ENCODE measurements around the gene IER3IP1.
A peak's percentile ranks its signal among the peaks of the same experiment; 100 is the strongest.
"Not testable (repeated sequence)": the region's sequence is repeated elsewhere in the genome, so short reads cannot be mapped to it uniquely, and the experiment has no call there.

The IER3IP1 gene

DNA sequence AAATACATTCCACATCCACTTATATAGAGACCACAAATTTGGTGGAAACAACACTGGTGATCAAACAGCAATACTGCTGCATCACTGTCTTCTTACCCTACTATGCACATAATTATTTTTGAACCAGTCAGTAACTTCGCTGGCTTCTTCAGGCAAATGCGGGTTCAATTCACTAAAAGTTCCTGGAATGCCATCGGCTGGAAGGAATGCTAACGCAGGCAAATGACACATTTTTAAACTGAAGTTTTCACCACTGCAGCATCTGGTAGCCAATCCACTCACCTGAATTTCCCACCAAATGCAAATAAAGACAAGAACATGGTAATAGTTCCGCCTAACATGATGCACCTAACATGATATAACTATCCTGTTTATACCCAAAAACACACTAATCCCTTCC lies 15.9 kb downstream of the IER3IP1 start:
- no peak for DNase-seq (ENCODE audit: low read depth in 2 of 2)

DNA sequence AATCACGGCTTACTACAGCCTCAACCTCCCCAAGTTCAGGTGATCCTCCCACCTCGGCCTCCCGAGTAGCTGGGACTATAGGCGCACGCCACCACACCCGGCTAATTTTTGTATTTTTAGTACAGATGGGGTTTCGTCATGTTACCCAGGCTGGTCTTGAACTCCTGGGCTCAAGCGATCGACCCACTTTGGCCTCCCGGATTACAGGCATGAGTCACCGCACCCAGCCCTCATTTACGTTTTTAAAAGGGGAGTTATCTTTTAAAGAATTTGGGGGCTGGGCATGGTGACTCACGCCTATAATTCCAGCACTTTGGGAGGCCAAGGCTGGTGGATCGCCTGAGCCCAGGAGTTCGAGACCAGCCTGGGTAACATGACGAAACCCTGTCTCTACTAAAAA lies 17.8 kb downstream of the IER3IP1 start:
- not testable (repeated sequence) for DNase-seq (ENCODE audit: low read depth in 2 of 2)

DNA sequence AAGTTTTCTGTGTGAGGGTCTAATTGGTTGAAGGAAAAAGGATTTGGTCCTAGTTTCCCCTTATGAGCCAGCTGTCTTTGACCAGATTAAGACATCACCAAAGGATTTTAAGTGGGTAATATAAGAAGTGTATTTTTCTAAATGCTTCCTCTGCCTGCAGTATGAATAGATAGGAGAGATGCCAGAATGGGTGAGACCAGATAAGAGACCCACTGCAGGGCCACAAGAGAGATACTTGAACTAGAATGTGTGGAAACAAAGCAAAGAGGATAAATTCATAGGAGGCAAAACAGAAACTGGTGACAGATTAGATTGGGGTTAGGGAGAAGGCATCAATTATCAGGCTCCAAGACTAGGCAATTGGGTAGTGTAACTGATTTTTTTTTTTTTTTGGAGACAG lies 24.7 kb downstream of the IER3IP1 start:
- no peak for DNase-seq (ENCODE audit: low read depth in 2 of 2)

- no peak for DNase-seq (ENCODE audit: low read depth in 2 of 2)
These were observed 25.3 kb downstream of the IER3IP1 start for GRCh38 chr18:47150824-47151366.

GRCh38 chr18:47150029-47150823 lies 25.9 kb downstream of the IER3IP1 start, which contains the start of gene HDHD2:
Gene HDHD2, minus strand, starts transcription at chr18:47150500. Its CDS starts 14,061 bp downstream, at chr18:47136439.
- peak; percentile 62 to 63 for DNase-seq (ENCODE audit: low read depth in 2 of 2)

GRCh38 chr18:47149457-47150028 lies 26.6 kb downstream of the IER3IP1 start:
- DNase-seq (ENCODE audit: low read depth in 2 of 2): no peak

DNA sequence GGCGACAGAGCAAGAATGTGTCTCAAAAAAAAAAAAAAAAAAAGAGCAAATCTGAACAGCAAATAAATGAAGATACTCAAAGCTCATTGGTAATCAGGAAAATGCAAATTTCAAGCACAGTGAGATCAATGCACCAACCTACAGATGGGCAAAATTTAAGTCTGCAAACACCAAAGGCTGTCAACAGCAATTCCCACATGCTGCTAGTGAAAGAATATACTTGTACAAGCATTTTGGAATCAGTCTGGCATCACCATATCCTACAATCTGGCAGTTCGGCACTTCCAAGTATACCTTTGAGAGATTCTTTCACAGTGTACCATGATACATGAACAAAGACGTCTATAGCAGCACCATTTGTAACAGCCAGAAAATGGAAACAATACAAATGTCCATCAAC lies 30.0 kb downstream of the IER3IP1 start:
- no peak for DNase-seq (ENCODE audit: low read depth in 2 of 2)

- no peak for DNase-seq (ENCODE audit: low read depth in 2 of 2)
These were observed 32.2 kb downstream of the IER3IP1 start for GRCh38 chr18:47143899-47144485.

- no peak for DNase-seq (ENCODE audit: low read depth in 2 of 2)
These were observed 33.0 kb downstream of the IER3IP1 start for GRCh38 chr18:47143153-47143552.

DNA sequence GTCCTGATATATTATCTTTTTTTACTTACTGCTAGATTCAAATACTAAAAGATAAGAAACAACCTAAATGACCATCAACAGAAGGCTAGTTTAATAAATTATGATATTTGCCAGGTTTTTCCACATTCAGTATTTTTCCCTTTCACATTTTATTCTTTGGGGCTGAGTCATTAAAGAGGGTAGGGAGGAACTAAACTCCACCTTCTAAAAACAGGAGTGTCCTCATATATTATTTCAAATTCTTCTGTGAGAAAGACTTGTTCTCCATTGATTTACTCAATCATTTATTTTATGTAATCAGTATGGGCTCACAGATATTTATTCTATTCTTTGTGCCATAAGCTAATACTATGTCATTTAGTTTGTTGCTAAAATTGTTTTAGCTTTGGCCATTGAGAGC lies 34.9 kb downstream of the IER3IP1 start:
- no peak for DNase-seq (ENCODE audit: low read depth in 2 of 2)

DNA sequence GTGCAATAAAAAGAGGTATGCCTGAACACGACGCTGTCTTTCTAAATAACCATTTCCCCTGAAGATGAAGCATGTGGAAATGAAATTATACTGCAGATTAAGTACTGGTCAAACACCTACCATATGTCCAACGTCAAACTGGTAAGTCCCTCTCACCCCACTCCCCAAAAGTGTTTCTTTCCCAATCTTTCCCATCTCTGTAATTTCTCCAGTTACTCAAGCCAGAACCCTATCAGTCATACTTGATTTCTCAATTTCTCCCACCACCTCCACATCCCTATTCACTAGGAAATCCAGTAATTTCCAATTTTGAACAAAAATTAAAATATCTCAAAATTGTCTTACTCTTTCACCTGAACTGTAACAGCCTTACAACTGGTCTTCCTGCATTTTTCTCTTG lies 55.0 kb downstream of the IER3IP1 start:
- no peak for DNase-seq (ENCODE audit: low read depth in 2 of 2)

GRCh38 chr18:47120428-47120827 lies 55.7 kb downstream of the IER3IP1 start:
- no peak for DNase-seq (ENCODE audit: low read depth in 2 of 2)

DNA sequence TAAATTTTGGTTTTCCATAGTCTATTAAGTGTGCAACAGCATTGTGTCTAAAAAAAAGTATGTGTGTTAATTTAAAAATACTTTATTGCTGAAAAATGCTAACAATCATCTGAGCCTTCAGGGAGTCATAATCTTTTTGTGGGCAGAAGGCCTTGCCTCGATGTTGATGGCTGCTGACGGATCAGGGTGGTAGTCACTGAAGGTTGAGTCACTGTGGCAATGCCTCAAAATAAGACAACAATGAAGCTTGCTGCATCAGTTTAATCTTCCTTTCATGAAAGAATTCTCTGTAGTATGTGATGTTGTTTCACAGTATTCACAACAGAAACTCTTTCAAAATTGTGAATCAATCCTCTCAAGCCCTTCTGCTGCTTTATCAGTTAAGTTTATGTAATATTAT lies 57.2 kb downstream of the IER3IP1 start:
- no peak for DNase-seq (ENCODE audit: low read depth in 2 of 2)

GRCh38 chr18:47115205-47115604 lies 61.0 kb downstream of the IER3IP1 start:
- DNase-seq (ENCODE audit: low read depth in 2 of 2): no peak

- no peak for DNase-seq (ENCODE audit: low read depth in 2 of 2)
These were observed 62.2 kb downstream of the IER3IP1 start for GRCh38 chr18:47113796-47114540.

DNA sequence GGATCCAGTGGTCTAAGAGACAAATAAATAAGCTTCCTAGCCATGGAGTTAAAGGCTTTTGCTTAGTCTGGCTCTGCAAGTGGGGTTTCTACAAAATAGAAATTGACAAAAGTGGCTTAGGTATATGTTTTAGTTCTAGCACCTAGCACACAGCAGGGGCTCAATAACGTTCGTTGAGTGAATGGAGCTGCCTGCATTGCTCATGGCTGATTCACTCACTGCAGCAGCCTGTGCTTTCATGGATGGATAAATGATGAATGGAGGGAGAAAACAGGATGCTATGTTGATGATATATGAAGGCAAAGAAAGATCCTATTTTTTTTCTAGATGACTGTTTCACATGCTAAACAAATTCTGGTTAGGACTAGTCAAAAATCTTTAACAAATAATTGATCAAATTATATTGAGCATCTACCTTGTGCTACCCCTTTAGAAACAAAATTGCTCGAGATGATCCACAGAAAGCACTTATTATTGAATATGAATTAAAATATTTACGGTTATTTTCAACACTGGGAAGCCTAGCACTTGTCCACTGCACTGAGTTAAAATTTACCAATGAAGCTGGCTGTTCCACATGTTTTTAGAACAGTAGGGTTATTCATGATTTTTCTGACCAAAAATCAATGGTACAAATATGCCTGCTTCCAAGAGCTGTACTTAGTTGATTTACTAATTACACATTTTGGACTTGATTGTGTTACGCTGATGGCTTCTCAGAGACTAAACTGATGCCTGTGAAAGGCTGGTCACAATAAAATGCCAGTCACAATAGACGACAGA lies 65.5 kb downstream of the IER3IP1 start:
- DNase-seq (ENCODE audit: low read depth in 2 of 2): no peak

- DNase-seq (ENCODE audit: low read depth in 2 of 2): no peak
These were observed 66.4 kb downstream of the IER3IP1 start for GRCh38 chr18:47109720-47110119.

DNA sequence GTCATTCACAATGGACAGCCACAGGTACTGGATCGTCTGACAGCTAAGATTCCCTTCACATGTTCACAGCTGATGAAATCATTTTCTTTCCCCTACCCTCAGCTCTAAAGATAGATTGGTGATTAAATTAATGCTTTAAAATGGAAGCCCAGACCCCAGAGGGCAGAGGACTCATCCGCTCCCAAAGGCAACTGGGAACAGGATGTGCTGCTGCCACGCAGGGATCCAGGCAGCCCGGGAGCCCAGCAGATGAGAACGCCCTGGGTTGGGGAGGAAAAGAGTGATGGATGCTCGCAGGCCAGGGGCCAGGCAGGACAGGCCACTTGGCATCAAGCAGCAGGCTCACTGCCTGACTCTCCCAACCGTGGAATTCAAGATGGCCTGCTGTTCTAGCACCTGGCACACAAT lies 67.2 kb downstream of the IER3IP1 start:
- DNase-seq (ENCODE audit: low read depth in 2 of 2): no peak

- no peak for DNase-seq (ENCODE audit: low read depth in 2 of 2)
These were observed 67.8 kb downstream of the IER3IP1 start for GRCh38 chr18:47108373-47108772.
